ENCODE data around the gene RBM4. TPM values are rescaled to one million over a fixed set of nuclear protein-coding genes. Genes with fewer than 3 reads are reported as not detected.

RBM4 gene
- total RNA-seq, 1 experiment from 2014 or later: 164 TPM

- ChIA-PET CTCF (no interaction called here), POLR2A (ENCODE audit: unreplicated experiment) (no interaction called here)
- H3K79me2 ChIP-seq (ENCODE audit: low read length): no peaks in the 10 kb centered on the region
- no peaks in the 10 kb centered on the region for H3K9me3 ChIP-seq (ENCODE audit: low read length)
- H4K20me1 ChIP-seq (ENCODE audit: low read length): no peaks in the 10 kb centered on the region
- no peak overlapping the region for H3K9ac ChIP-seq (ENCODE audit: low read length)
- H3K27me3 ChIP-seq (ENCODE audit: low read length): no peaks in the 10 kb centered on the region
- peaks cover 22% of the 10 kb centered on the region for H3K36me3 ChIP-seq (ENCODE audit: low read depth, low read length)
- intact Hi-C loops (cut with micrococcal nuclease): no loop called here
- H2AFZ ChIP-seq (ENCODE audit: low read length): no peak overlapping the region
- no peaks in the 10 kb centered on the region for H3F3A ChIP-seq (ENCODE audit: low read length, unreplicated experiment)
- BruUV-seq (replicated peaks): no TSS peak
- no peak for ATAC-seq
- no peak for DNase-seq
- H3K27ac ChIP-seq (ENCODE audit: low read length): no peak overlapping the region
- no peaks in the 10 kb centered on the region for H3K4me1 ChIP-seq (ENCODE audit: insufficient read depth, low read length)
- no peak overlapping the region for H3K4me3 ChIP-seq (ENCODE audit: low read length)
- no peak overlapping the region for H3K4me2 ChIP-seq (ENCODE audit: low read length)
- TF ChIP-seq EZH2phosphoT487 (IDR thresholded peaks at IDR 0.05; ENCODE audit: borderline replicate concordance, low read length) (no peak), CTCF (conservative IDR thresholded peaks at IDR 0.05; ENCODE audit: low read depth, low read length) (no peak), EZH2 (IDR thresholded peaks at IDR 0.05; ENCODE audit: low read length, unreplicated experiment) (no peak)
- H3K9me2 ChIP-seq (replicated peaks; ENCODE audit: low read length): no peaks in the 10 kb centered on the region
Observed at GRCh38 chr11:66692446-66692845, 53.9 kb downstream of the RBM4 start.

- Histone ChIP-seq H3K9me2 (replicated peaks; ENCODE audit: low read length) (no peaks in the 10 kb centered on the region), H3K4me1 (ENCODE audit: insufficient read depth, low read length) (no peaks in the 10 kb centered on the region), H3K27ac (ENCODE audit: low read length) (no peak overlapping the region), H3F3A (ENCODE audit: low read length, unreplicated experiment) (no peaks in the 10 kb centered on the region), H3K36me3 (ENCODE audit: low read depth, low read length) (peaks cover 22% of the 10 kb centered on the region), H3K27me3 (ENCODE audit: low read length) (no peaks in the 10 kb centered on the region), H3K4me3 (ENCODE audit: low read length) (no peak overlapping the region), H4K20me1 (ENCODE audit: low read length) (no peaks in the 10 kb centered on the region), H3K4me2 (ENCODE audit: low read length) (no peak overlapping the region), H2AFZ (ENCODE audit: low read length) (no peak overlapping the region), H3K79me2 (ENCODE audit: low read length) (no peaks in the 10 kb centered on the region), H3K9ac (ENCODE audit: low read length) (no peak overlapping the region), H3K9me3 (ENCODE audit: low read length) (no peaks in the 10 kb centered on the region)
- ATAC-seq (no peak), DNase-seq (no peak)
- TF ChIP-seq EZH2 (IDR thresholded peaks at IDR 0.05; ENCODE audit: low read length, unreplicated experiment) (no peak), EZH2phosphoT487 (IDR thresholded peaks at IDR 0.05; ENCODE audit: borderline replicate concordance, low read length) (no peak), CTCF (conservative IDR thresholded peaks at IDR 0.05; ENCODE audit: low read depth, low read length) (no peak)
- ChIA-PET CTCF (no interaction called here), POLR2A (ENCODE audit: unreplicated experiment) (no interaction called here)
- intact Hi-C loops (cut with micrococcal nuclease): no loop called here
- no TSS peak for BruUV-seq (replicated peaks)
Observed at GRCh38 chr11:66692871-66693331, 54.4 kb downstream of the RBM4 start.

- Histone ChIP-seq H3K4me2 (ENCODE audit: low read length) (no peak overlapping the region), H3K36me3 (ENCODE audit: low read depth, low read length) (peaks cover 25% of the 10 kb centered on the region), H2AFZ (ENCODE audit: low read length) (no peak overlapping the region), H3K27me3 (ENCODE audit: low read length) (no peaks in the 10 kb centered on the region), H3K27ac (ENCODE audit: low read length) (no peak overlapping the region), H3K4me3 (ENCODE audit: low read length) (no peak overlapping the region), H3K9me3 (ENCODE audit: low read length) (no peaks in the 10 kb centered on the region), H3K4me1 (ENCODE audit: insufficient read depth, low read length) (no peaks in the 10 kb centered on the region), H3F3A (ENCODE audit: low read length, unreplicated experiment) (no peaks in the 10 kb centered on the region), H3K9me2 (replicated peaks; ENCODE audit: low read length) (no peaks in the 10 kb centered on the region), H4K20me1 (ENCODE audit: low read length) (no peaks in the 10 kb centered on the region), H3K9ac (ENCODE audit: low read length) (no peak overlapping the region), H3K79me2 (ENCODE audit: low read length) (no peaks in the 10 kb centered on the region)
- DNase-seq (no peak), ATAC-seq (no peak)
- TSS peak; percentile 30 for BruUV-seq (replicated peaks)
- POLR2A ChIA-PET (ENCODE audit: unreplicated experiment): no interaction called here
- TF ChIP-seq CTCF (conservative IDR thresholded peaks at IDR 0.05; ENCODE audit: low read depth, low read length) (no peak), EZH2phosphoT487 (IDR thresholded peaks at IDR 0.05; ENCODE audit: borderline replicate concordance, low read length) (no peak), EZH2 (IDR thresholded peaks at IDR 0.05; ENCODE audit: low read length, unreplicated experiment) (no peak)
- CTCF ChIA-PET: no interaction called here
- intact Hi-C loops (cut with micrococcal nuclease): loop anchor here (1.0 to 2.0 kb wide), 5 partner anchors 33 to 141 kb away; a partner anchor contains a TSS
Observed at GRCh38 chr11:66693356-66694055, 55.0 kb downstream of the RBM4 start.
